ENCODE data around the gene WNT9B.

DNA sequence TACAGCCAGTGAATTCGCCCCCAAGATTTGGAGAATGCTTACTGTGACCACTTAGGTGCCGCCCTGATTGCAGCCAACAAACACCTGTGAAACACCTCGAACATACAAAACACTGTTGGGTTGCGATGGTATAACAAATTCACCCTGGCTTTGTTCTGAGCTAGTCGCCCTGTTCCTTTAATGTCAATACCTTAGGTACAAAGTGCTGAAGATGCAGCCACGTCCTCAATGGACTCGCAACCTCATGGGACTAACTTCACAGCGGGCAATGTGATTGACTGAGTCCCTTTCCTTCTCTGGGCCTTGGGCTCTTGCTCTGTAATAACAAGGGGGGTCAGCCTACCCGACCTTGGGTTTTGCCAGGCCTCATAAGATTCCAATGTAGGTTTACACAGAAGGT is 42.6 kb downstream of the WNT9B start:
- TF ChIP-seq CTCF (conservative IDR thresholded peaks at IDR 0.05; ENCODE audit: low read length): no peak
- no peak for TF ChIP-seq EZH2phosphoT487 (IDR thresholded peaks at IDR 0.05; ENCODE audit: borderline replicate concordance)
